ENCODE data around the gene YAF2.
"Not testable (repeated sequence)": the region's sequence is repeated elsewhere in the genome, so short reads cannot be mapped to it uniquely, and the experiment has no call there.

GRCh38 chr12:42188275-42188674 is 49.8 kb downstream of the YAF2 start:
- not testable (repeated sequence) for TF ChIP-seq POLR2A, CTCF, POLR2AphosphoS5 (IDR thresholded peaks at IDR 0.05)
